DND-41 (cell line): Measurements from ENCODE around the gene LLGL2.

Experiments used
- ATAC-seq: fragments of 200-7000 bp; cut with Tn5 transposase; 3 replicates; pipeline ENCODE4 v1.9.1; 2021; ENCODE audit warnings: low read depth; ENCODE audit not compliant: insufficient read depth
- DNase-seq: peaks from one replicate; pipeline ENCODE4 v3.0.0-alpha.2; 2020
- H2AFZ ChIP-seq: 2 replicates; pipeline ENCODE4 v1.6.0; 2012; ENCODE audit warnings: low read depth, low read length
- H3K27ac ChIP-seq: 2 replicates; pipeline ENCODE4 v1.5.1; 2012; ENCODE audit warnings: low read length, inconsistent platforms
- H3K27me3 ChIP-seq: fragments of 200-600 bp; sonication (generic); 2 replicates; pipeline ENCODE4 v1.6.0; 2012; ENCODE audit warnings: low read length, mild to moderate bottlenecking, inconsistent platforms; ENCODE audit not compliant: insufficient read depth, poor library complexity
- H3K36me3 ChIP-seq: 2 replicates; pipeline ENCODE4 v1.5.1; 2012; ENCODE audit warnings: low read length, inconsistent platforms; ENCODE audit not compliant: insufficient read depth
- H3K4me1 ChIP-seq: 2 replicates; pipeline ENCODE4 v1.5.1; 2012; ENCODE audit warnings: mild to moderate bottlenecking, low read length; ENCODE audit not compliant: insufficient read depth
- H3K4me2 ChIP-seq: 2 replicates; pipeline ENCODE4 v1.6.0; 2012; ENCODE audit warnings: mild to moderate bottlenecking, moderate library complexity, low read length, inconsistent platforms; ENCODE audit not compliant: insufficient read depth
- H3K4me3 ChIP-seq, 2 experiments: fragments of 200-600 bp in 1 of 2; shearing (Covaris generic) in 1 of 2; 2 replicates each; pipeline ENCODE4 v1.5.1; 2012 to 2016; ENCODE audit warnings: inconsistent platforms in 2 of 2, low read length in 2 of 2, mild to moderate bottlenecking in 2 of 2, low read depth in 1 of 2, moderate library complexity in 1 of 2
- H3K79me2 ChIP-seq: 2 replicates; pipeline ENCODE4 v1.6.0; 2012; ENCODE audit warnings: low read length, inconsistent platforms; ENCODE audit not compliant: insufficient read depth
- H3K9ac ChIP-seq: 2 replicates; pipeline ENCODE4 v1.6.0; 2012; ENCODE audit warnings: low read depth, mild to moderate bottlenecking, inconsistent platforms, low read length, moderate library complexity
- H3K9me3 ChIP-seq: 2 replicates; pipeline ENCODE4 v1.5.1; 2012; ENCODE audit warnings: low read length, moderate library complexity, mild to moderate bottlenecking, inconsistent platforms; ENCODE audit not compliant: insufficient read depth, severe bottlenecking
- H4K20me1 ChIP-seq: 2 replicates; pipeline ENCODE4 v1.6.0; 2012; ENCODE audit warnings: low read length; ENCODE audit not compliant: insufficient read depth
- EZH2 ChIP-seq: IDR thresholded peaks from 3 replicates; pipeline ENCODE4 v1.6.1; 2012; ENCODE audit warnings: borderline replicate concordance, low read depth, mild to moderate bottlenecking, moderate library complexity, low read length, inconsistent platforms; ENCODE audit not compliant: severe bottlenecking
- TF ChIP-seq, protein P1 (sequence below): IDR thresholded peaks from 2 replicates; pipeline ENCODE4 v1.5.1; 2012; ENCODE audit warnings: borderline replicate concordance, low read length, moderate library complexity, mild to moderate bottlenecking; ENCODE audit not compliant: poor library complexity, severe bottlenecking; ENCODE audit errors: extremely low read depth

LLGL2 gene

DNA sequence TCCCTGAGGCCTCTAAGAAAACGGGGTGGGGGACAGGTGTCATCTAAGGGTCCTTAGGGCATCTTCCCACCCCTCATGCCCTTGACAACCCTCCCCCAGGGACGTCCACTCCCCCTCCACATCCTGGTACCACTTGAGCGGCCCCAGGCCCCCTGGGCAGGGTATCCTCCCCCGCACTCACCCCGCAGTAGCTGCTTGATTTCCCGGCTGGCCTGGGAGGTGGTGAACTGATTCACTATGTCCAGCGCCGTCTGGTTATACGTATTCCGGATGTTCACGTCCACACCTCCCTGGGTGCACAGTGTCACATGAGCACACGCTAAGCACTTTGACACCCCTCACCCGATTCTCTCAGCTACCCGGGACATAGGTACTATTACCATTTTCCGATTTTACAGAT is 19.9 kb upstream of the LLGL2 start:
- H3K4me1 ChIP-seq: 0 out of 2 replicates have a peak, but pooled peaks cover 2% of the 10 kb centered on the region
- H2AFZ ChIP-seq: no peak overlapping the region
- no peak overlapping the region for H3K4me3 ChIP-seq
- peaks cover 67% of the 10 kb centered on the region for H3K36me3 ChIP-seq
- TF ChIP-seq EZH2: no peak
- TF ChIP-seq, protein P1, sequence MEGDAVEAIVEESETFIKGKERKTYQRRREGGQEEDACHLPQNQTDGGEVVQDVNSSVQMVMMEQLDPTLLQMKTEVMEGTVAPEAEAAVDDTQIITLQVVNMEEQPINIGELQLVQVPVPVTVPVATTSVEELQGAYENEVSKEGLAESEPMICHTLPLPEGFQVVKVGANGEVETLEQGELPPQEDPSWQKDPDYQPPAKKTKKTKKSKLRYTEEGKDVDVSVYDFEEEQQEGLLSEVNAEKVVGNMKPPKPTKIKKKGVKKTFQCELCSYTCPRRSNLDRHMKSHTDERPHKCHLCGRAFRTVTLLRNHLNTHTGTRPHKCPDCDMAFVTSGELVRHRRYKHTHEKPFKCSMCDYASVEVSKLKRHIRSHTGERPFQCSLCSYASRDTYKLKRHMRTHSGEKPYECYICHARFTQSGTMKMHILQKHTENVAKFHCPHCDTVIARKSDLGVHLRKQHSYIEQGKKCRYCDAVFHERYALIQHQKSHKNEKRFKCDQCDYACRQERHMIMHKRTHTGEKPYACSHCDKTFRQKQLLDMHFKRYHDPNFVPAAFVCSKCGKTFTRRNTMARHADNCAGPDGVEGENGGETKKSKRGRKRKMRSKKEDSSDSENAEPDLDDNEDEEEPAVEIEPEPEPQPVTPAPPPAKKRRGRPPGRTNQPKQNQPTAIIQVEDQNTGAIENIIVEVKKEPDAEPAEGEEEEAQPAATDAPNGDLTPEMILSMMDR: no peak
- H4K20me1 ChIP-seq: peaks cover 27% of the 10 kb centered on the region
- no peak overlapping the region for H3K4me2 ChIP-seq
- DNase-seq (no peak), ATAC-seq (no peak)
- no peak overlapping the region for H3K27ac ChIP-seq
- H3K9ac ChIP-seq: no peak overlapping the region
- no peaks in the 10 kb centered on the region for H3K27me3 ChIP-seq
- H3K79me2 ChIP-seq: 0 out of 2 replicates have a peak, but pooled peaks cover 2% of the 10 kb centered on the region
- H3K9me3 ChIP-seq: no peaks in the 10 kb centered on the region

DNA sequence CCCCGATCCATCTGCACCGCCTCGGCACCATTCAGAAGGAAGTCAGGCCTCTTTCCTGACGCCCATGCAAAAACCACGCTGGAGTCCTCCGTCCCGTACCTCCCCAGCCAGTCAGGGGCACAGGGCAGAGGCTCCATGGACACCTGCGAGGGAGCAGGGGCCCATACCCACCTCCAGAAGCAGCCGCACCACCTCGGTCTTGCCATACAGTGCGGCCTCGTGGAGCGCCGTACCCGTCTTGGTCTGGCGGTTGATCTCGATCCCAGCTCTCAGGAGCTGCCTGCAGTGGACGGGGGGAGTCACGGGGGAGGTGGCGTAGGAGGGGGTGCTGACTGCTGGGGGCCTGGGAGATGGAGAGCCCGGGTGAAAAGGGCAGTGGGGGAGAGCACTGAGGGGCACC is 19.4 kb upstream of the LLGL2 start:
- peaks cover 62% of the 10 kb centered on the region for H3K36me3 ChIP-seq
- TF ChIP-seq, protein P1: no peak
- no peak for TF ChIP-seq EZH2
- DNase-seq: no peak
- no peaks in the 10 kb centered on the region for H3K27me3 ChIP-seq
- 0 out of 2 replicates have a peak, but pooled peaks cover 2% of the 10 kb centered on the region for H3K79me2 ChIP-seq
- H3K9ac ChIP-seq: no peak overlapping the region
- no peak overlapping the region for H3K4me3 ChIP-seq
- H4K20me1 ChIP-seq: peaks cover 27% of the 10 kb centered on the region
- H3K4me2 ChIP-seq: no peak overlapping the region
- no peaks in the 10 kb centered on the region for H3K9me3 ChIP-seq
- H3K27ac ChIP-seq: no peak overlapping the region
- peaks cover 2% of the 10 kb centered on the region; the same call in 1 of the 2 replicates for H3K4me1 ChIP-seq
- no peak for ATAC-seq
- H2AFZ ChIP-seq: no peak overlapping the region

DNA sequence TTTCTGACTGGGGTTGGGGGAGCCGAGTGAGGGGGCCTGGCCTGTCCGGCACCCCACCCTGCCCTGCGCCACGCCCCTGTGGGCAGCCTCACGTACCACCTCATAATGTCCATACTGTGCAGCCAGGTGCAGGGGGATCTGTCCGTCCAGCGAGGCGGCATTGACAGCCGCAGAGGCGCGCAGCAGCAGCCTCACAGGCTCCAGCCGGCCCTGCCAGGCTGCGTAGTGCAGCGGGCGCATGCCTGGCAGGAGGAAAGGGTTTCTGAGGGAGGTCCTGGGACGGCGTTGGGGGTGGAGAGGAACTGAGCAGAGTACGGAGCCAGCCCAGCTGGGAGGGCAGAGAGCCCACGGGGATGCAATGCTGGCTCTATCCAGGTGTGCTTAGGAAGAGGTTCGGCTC is 18.6 kb upstream of the LLGL2 start:
- TF ChIP-seq, protein P1: no peak
- no peak for TF ChIP-seq EZH2
- ATAC-seq (no peak), DNase-seq (no peak)
- H4K20me1 ChIP-seq: peaks cover 31% of the 10 kb centered on the region
- no peaks in the 10 kb centered on the region for H3K27me3 ChIP-seq
- no peak overlapping the region for H3K9ac ChIP-seq
- H3K4me1 ChIP-seq: peaks cover 7% of the 10 kb centered on the region
- H2AFZ ChIP-seq: no peak overlapping the region
- H3K36me3 ChIP-seq: peaks cover 63% of the 10 kb centered on the region
- H3K4me3 ChIP-seq: no peak overlapping the region
- H3K4me2 ChIP-seq: no peak overlapping the region
- no peaks in the 10 kb centered on the region for H3K9me3 ChIP-seq
- H3K79me2 ChIP-seq: 0 out of 2 replicates have a peak, but pooled peaks cover 3% of the 10 kb centered on the region
- H3K27ac ChIP-seq: no peak overlapping the region
